Measurements from ENCODE around the gene COMMD7. TPM values are rescaled to one million over a fixed set of nuclear protein-coding genes. Genes with fewer than 3 reads are reported as not detected.

COMMD7 gene
- polyA plus RNA-seq, 3 donors = 46.2 to 133 (median 120) TPM

DNA sequence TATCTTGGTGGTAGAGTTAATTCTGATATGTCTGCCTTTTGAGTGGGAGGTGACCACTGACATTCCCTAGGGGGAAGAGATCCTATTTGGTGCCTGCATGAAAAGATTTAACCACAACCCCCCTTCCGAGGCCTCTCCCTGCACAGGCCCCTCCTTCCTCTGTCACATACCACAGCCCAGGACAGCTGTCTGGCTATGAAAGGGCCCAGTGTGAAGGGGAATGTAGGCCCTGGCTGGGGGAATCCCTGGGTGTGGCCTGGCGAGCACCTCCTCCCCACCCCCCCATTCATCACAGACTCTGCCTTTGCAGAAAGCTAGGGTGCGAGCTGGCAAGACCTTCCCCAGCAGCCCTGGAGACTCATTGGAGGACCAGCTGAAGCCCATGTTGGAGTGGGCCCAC is 49.0 kb upstream of the COMMD7 start:
- H3K36me3 ChIP-seq (replicated peaks in 1 of 2; ENCODE audit: control insufficient read depth in 1 of 2, insufficient read depth in 2 of 2, low read length in 2 of 2) = no peaks in the 10 kb centered on the region
- intact Hi-C loops (cut with micrococcal nuclease) = loop anchor here in 1 of 2 donors (10.0 kb wide), 1 partner anchor 502 kb away; no protein-coding TSS in a partner anchor
- H3K27me3 Mint-ChIP-seq (ENCODE audit: low read depth in 3 of 3) = peaks cover 0 to 4% (median 2%) of the 10 kb centered on the region in 3 donors
- no peaks in the 10 kb centered on the region for H3K27me3 ChIP-seq (ENCODE audit: control insufficient read depth in 2 of 2, insufficient read depth in 2 of 2, low read length in 2 of 2)
- H3K36me3 Mint-ChIP-seq = peaks cover 11 to 18% of the 10 kb centered on the region in 2 donors
- 69% methylated on average over 2 of the region's 3 CpGs for WGBS (ENCODE audit: insufficient coverage)
- TF ChIP-seq, protein P1, sequence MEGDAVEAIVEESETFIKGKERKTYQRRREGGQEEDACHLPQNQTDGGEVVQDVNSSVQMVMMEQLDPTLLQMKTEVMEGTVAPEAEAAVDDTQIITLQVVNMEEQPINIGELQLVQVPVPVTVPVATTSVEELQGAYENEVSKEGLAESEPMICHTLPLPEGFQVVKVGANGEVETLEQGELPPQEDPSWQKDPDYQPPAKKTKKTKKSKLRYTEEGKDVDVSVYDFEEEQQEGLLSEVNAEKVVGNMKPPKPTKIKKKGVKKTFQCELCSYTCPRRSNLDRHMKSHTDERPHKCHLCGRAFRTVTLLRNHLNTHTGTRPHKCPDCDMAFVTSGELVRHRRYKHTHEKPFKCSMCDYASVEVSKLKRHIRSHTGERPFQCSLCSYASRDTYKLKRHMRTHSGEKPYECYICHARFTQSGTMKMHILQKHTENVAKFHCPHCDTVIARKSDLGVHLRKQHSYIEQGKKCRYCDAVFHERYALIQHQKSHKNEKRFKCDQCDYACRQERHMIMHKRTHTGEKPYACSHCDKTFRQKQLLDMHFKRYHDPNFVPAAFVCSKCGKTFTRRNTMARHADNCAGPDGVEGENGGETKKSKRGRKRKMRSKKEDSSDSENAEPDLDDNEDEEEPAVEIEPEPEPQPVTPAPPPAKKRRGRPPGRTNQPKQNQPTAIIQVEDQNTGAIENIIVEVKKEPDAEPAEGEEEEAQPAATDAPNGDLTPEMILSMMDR (IDR thresholded peaks at IDR 0.05) = no peak
- peaks cover 4% of the 10 kb centered on the region for H3K4me1 Mint-ChIP-seq
- no peaks in the 10 kb centered on the region for H3K79me2 ChIP-seq (ENCODE audit: insufficient read depth, low read length)
- H3K9ac ChIP-seq (ENCODE audit: insufficient read depth, low read length, poor library complexity, severe bottlenecking) = no peak overlapping the region
- H3K4me3 Mint-ChIP-seq = no peak overlapping the region
- no peak overlapping the region for H2AFZ ChIP-seq (ENCODE audit: insufficient read depth, low read depth, low read length, poor library complexity, severe bottlenecking)
- no peaks in the 10 kb centered on the region for H3K9me3 Mint-ChIP-seq
- no peaks in the 10 kb centered on the region for H3K4me1 ChIP-seq (ENCODE audit: control insufficient read depth in 1 of 2, insufficient read depth in 2 of 2, low read length in 2 of 2)
- H3K27ac Mint-ChIP-seq = no peak overlapping the region
- H3K9me3 ChIP-seq (replicated peaks in 1 of 2; ENCODE audit: control insufficient read depth in 1 of 2, insufficient read depth in 1 of 2, low read length in 2 of 2) = no peaks in the 10 kb centered on the region
- H3K4me2 ChIP-seq (replicated peaks; ENCODE audit: extremely low read depth, low read length, poor library complexity, severe bottlenecking) = no peak overlapping the region
- H3K27ac ChIP-seq (ENCODE audit: low read depth in 1 of 2, low read length in 2 of 2) = no peak overlapping the region
- DNase-seq = no peak
- H3K4me3 ChIP-seq (replicated peaks in 1 of 3; ENCODE audit: low read depth in 2 of 3, low read length in 3 of 3) = no peak overlapping the region
- no peaks in the 10 kb centered on the region for H4K20me1 ChIP-seq (ENCODE audit: insufficient read depth, low read length)

DNA sequence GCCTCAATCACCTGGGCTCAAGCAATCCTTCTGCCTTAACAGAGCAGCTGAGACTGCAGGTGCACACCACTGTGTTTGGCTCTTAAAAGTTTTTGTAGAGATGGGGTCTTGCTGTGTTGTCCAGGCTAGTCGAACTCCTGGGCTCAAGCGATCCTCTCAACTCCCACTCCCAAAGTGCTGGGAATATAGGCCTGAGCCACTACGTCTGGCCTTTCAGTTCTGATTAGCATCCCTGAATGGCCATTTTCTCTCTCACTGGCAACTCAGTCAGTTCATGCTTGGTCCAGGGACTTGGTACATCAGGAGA is 47.4 kb upstream of the COMMD7 start:
- peaks cover 0 to 4% (median 2%) of the 10 kb centered on the region in 3 donors for H3K27me3 Mint-ChIP-seq (ENCODE audit: low read depth in 3 of 3)
- peaks cover 11 to 14% of the 10 kb centered on the region in 2 donors for H3K36me3 Mint-ChIP-seq
- H3K27ac Mint-ChIP-seq = no peak overlapping the region
- H4K20me1 ChIP-seq (ENCODE audit: insufficient read depth, low read length) = no peaks in the 10 kb centered on the region
- no peaks in the 10 kb centered on the region for H3K9me3 Mint-ChIP-seq
- intact Hi-C loops (cut with micrococcal nuclease) = loop anchor here in 1 of 2 donors (10.0 kb wide), 1 partner anchor 504 kb away; no protein-coding TSS in a partner anchor
- H3K36me3 ChIP-seq (replicated peaks in 1 of 2; ENCODE audit: control insufficient read depth in 1 of 2, insufficient read depth in 2 of 2, low read length in 2 of 2) = no peaks in the 10 kb centered on the region
- H3K4me1 ChIP-seq (ENCODE audit: control insufficient read depth in 1 of 2, insufficient read depth in 2 of 2, low read length in 2 of 2) = no peaks in the 10 kb centered on the region
- no peak overlapping the region for H3K27ac ChIP-seq (ENCODE audit: low read depth in 1 of 2, low read length in 2 of 2)
- no peak overlapping the region for H3K4me3 Mint-ChIP-seq
- H3K4me3 ChIP-seq (replicated peaks in 1 of 3; ENCODE audit: low read depth in 2 of 3, low read length in 3 of 3) = no peak overlapping the region
- DNase-seq = no peak
- H3K9ac ChIP-seq (ENCODE audit: insufficient read depth, low read length, poor library complexity, severe bottlenecking) = no peak overlapping the region
- no peaks in the 10 kb centered on the region for H3K79me2 ChIP-seq (ENCODE audit: insufficient read depth, low read length)
- H3K4me1 Mint-ChIP-seq = peaks cover 4% of the 10 kb centered on the region
- no peak overlapping the region for H2AFZ ChIP-seq (ENCODE audit: insufficient read depth, low read depth, low read length, poor library complexity, severe bottlenecking)
- no peak overlapping the region for H3K4me2 ChIP-seq (replicated peaks; ENCODE audit: extremely low read depth, low read length, poor library complexity, severe bottlenecking)
- 100% methylated on average over 1 of the region's 3 CpGs for WGBS (ENCODE audit: insufficient coverage)
- TF ChIP-seq, protein P1 (IDR thresholded peaks at IDR 0.05) = no peak
- no peaks in the 10 kb centered on the region for H3K27me3 ChIP-seq (ENCODE audit: control insufficient read depth in 2 of 2, insufficient read depth in 2 of 2, low read length in 2 of 2)
- no peaks in the 10 kb centered on the region for H3K9me3 ChIP-seq (replicated peaks in 1 of 2; ENCODE audit: control insufficient read depth in 1 of 2, insufficient read depth in 1 of 2, low read length in 2 of 2)

Data from CD14-positive monocyte (primary cell).